ENCODE measurements around the gene AHRR.
A peak's percentile ranks its signal among the peaks of the same experiment; 100 is the strongest.

Gene AHRR

DNA sequence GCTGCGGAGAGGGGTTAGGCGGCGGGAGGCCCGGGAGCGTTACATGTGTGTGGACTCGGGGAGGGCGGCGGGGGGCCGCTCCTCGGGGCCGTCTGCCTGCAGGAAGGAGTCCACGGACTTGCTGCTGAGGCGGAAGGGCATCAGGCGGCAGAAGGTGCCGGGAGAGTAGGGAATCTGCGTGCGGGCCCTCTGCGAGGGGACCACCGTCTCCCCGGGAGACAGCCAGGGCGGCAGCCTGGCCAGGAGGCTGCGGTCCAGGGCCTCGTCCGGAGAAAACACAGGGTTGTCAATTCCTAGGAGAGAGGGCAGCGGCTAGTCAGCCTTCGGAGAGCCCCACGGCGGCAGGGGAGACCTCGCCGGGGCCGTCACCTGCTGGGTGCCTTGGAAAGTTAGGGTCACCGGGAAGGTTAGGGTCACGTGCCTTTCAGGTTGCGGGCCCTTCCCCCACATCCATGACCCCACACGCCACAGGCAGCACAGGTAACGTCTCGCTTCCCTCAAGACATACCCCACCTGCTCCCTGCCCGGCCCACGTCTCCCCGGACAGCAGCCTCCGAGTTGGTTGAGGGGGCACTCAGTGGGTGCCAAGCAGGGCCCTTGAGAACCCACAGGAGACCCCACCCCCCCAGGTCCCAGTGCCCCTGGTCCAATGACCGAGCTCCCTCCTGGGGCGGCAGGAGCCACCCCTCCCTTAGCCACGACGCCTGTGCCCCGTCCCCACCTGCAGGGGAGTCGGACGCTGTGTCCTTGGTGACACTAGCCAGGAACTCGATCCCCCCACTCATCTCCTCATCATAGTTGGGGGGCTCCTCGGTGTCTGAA lies 153.5 kb downstream of the AHRR start:
- H3K36me3 Mint-ChIP-seq, result peaks cover 34% of the 10 kb centered on the region
- H3K9me3 Mint-ChIP-seq, result no peaks in the 10 kb centered on the region
- no peak overlapping the region for H3K27ac Mint-ChIP-seq
- H3K4me3 Mint-ChIP-seq, result peak overlapping the region; percentile 93
- ATAC-seq (no peak), DNase-seq (ENCODE audit: low spot score in 2 of 2) (no peak)
- peaks cover 29% of the 10 kb centered on the region for H3K4me1 Mint-ChIP-seq

DNA sequence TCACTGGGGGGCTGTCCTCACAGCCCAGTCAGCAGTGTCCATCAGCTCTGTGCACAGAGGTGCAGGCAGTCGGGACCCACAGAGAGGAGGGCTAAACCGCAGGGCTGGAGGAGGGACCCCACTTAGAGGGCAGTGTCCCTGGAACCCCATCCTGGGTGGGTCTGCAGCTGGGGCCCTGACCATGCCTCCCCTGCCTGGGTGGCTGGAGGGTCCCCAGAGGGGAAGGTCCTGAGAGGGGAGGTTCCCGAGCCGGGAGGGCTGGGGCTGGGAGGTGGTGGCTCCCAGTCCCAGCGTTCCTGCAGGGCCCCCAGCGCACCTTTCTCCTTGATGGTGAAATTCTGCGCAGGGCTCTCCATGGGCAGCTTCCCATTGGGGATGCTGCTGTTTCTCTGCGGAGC lies 154.2 kb downstream of the AHRR start:
- no peak overlapping the region for H3K27ac Mint-ChIP-seq
- H3K9me3 Mint-ChIP-seq, result no peaks in the 10 kb centered on the region
- ATAC-seq, result no peak
- H3K4me3 Mint-ChIP-seq, result peak overlapping the region; percentile 93
- H3K4me1 Mint-ChIP-seq, result peaks cover 29% of the 10 kb centered on the region
- DNase-seq (ENCODE audit: low spot score in 2 of 2), result no peak
- H3K36me3 Mint-ChIP-seq, result peaks cover 27% of the 10 kb centered on the region

DNA sequence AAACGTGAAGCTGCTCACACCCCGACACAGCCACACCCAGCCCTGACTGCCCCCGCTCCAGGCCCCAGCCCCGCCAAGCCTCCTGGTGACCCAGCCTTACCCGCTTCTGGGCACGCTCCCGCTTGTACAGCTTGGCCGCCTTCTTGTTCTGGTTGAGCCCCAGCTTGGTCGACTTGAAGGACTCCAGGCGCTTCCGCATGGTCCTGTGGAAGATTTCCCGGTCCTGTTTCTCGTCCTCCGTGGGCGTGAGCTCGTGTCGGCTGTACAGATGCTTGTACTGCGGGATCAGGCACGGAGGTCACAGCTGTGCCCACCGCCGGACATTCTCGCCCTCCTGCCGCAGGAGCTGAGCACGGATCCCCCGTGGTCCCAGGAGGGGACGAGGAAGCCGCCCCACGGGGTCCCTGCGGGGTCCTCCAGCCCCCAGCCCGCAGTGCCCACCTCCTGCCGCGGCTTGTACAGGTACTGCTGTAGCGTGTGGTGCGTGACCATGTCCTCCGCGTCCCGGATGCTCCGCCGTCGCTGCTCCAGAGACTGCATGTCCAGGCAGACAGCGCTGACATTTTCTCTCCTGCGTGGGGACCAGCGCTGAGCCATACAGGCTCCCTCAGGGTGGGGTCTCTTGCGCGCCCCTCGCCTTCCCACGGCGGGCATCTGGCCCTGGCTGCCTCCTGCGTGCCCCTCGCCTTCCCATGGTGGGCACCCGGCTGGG lies 154.7 kb downstream of the AHRR start:
- no peak for ATAC-seq
- DNase-seq (ENCODE audit: low spot score in 2 of 2), result no peak
- peaks cover 22% of the 10 kb centered on the region for H3K36me3 Mint-ChIP-seq
- peaks cover 24% of the 10 kb centered on the region for H3K4me1 Mint-ChIP-seq
- H3K4me3 Mint-ChIP-seq, result no peak overlapping the region
- no peak overlapping the region for H3K27ac Mint-ChIP-seq
- H3K9me3 Mint-ChIP-seq, result no peaks in the 10 kb centered on the region

DNA sequence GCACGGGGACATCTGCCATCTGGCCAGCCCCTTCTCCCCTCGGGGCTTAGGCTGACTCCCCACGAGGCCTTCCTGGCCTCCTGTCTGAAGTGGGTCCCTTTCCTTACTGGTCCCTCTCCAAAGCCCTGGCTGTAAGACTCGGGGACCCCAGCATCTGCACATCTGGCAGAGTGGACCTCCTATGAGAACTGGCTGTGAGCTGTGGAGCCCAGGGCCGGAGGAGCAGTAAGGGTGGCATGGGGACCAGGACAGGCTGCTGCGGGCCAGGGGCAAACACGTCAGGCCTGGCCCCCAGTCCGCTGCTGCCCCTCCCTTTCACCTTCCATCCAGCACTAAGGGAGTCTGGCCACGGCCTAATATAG lies 155.3 kb downstream of the AHRR start:
- Mint-ChIP-seq H3K27ac (no peak overlapping the region), H3K4me3 (no peak overlapping the region), H3K4me1 (peaks cover 18% of the 10 kb centered on the region), H3K36me3 (peaks cover 16% of the 10 kb centered on the region), H3K9me3 (no peaks in the 10 kb centered on the region)
- no peak for ATAC-seq
- no peak for DNase-seq (ENCODE audit: low spot score in 2 of 2)

DNA sequence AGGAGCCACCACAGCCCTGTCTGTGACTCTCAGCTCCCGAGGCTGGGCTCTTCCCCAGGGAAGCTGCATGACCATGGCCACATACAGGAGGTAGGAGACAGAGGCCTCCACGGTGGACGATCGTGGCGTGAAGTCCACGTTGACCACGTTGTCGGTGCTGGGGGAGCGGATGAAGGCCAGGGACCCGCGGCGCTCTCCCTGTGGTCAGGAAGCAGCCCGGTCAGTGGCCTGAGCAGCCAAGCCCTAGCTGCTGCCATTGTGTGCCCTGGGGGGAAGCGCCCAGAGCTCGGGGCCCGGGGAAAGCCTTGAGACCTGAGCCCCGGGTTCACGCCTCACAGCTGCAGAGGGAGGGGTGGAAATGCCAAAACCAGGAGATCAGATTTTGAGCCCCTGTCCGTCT lies 155.7 kb downstream of the AHRR start:
- ATAC-seq, result no peak
- no peak for DNase-seq (ENCODE audit: low spot score in 2 of 2)
- Mint-ChIP-seq H3K4me3 (no peak overlapping the region), H3K36me3 (peaks cover 13% of the 10 kb centered on the region), H3K9me3 (no peaks in the 10 kb centered on the region), H3K27ac (no peak overlapping the region), H3K4me1 (peaks cover 15% of the 10 kb centered on the region)

DNA sequence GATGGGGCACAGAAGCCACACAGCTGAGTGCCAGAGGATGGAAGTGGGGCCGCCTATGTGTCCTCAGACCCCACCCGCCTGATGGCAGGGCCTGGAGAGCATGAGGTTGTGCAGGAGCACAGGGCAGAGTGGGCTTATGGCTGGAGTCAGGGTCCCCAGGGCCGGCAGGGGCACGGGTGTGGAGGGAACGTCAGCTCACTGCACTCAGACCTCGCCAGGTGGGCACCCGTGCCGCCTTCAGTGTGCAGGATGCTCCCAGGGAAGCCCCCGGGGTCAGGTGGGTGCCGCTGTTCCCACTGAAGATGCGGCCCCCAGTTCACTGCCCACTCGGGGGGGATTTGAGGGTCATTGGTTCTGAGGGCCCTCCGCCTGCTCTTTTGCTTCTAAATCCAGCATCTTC lies 156.4 kb downstream of the AHRR start:
- ATAC-seq (no peak), DNase-seq (ENCODE audit: low spot score in 2 of 2) (no peak)
- Mint-ChIP-seq H3K4me3 (no peak overlapping the region), H3K9me3 (no peaks in the 10 kb centered on the region), H3K27ac (no peak overlapping the region), H3K4me1 (peaks cover 15% of the 10 kb centered on the region), H3K36me3 (peaks cover 13% of the 10 kb centered on the region)

DNA sequence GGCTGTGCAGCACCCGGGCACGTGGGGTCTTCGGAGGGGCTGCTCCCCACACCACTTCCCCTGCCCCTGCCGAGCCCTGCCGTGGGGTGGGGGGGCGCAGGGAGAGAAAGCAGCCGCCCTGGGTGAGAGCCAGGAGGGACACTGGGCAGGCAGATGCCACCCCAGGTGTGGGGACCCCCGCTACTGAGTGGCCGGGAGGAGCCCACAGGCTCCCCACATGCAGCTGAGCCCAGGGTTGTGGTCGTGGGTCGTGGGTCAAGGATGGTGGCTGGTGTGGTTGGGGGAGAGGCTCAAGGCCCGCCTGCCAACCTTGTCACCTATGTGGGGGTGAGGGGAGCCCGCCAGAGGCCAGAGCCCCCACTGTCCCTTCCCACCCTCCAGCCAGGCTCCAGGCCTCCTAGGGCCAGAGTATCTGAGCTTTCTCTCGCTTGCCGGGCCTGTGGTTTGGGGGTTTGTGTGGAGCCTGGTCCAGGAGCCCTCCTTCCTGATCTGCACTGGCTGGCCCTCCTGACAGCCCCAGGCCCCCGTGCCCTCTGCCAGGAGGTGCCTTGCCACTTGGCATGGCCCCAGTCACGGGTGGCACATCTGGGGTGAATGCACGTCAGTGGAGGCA lies 157.0 kb downstream of the AHRR start:
- H3K4me1 Mint-ChIP-seq, result peaks cover 15% of the 10 kb centered on the region
- peaks cover 13% of the 10 kb centered on the region for H3K36me3 Mint-ChIP-seq
- H3K9me3 Mint-ChIP-seq, result no peaks in the 10 kb centered on the region
- DNase-seq (ENCODE audit: low spot score in 2 of 2), result no peak
- H3K27ac Mint-ChIP-seq, result no peak overlapping the region
- no peak for ATAC-seq
- no peak overlapping the region for H3K4me3 Mint-ChIP-seq

DNA sequence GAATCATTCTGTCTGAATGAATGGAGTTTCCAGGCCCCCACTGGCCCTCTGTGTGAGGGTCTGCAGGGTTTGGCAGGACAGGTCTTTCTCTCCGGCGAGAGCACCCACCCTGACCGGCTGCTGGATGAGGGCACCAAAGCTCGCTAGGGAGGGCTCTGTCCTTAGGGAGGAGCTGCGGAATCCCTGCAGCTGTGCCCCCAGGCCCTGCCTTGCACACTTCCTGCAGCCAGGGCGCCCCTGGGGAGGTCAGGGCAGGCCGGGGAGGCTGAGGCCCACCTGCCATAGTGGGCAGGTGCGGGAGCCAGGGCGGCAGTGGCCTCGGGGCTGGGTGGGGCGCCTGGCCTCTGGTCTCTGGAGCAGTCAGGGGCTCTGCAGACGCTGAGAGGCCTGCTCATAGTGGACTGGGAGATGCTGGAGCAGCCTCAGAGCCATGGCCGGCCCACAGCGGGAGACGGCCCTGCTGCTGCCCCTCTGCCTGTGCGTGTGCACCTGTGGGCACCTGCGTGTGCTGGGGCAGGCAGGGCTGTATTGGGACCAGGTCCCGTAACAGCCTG lies 157.5 kb downstream of the AHRR start:
- H3K4me3 Mint-ChIP-seq, result no peak overlapping the region
- ATAC-seq, result no peak
- H3K9me3 Mint-ChIP-seq, result no peaks in the 10 kb centered on the region
- H3K27ac Mint-ChIP-seq, result no peak overlapping the region
- no peak for DNase-seq (ENCODE audit: low spot score in 2 of 2)
- H3K4me1 Mint-ChIP-seq, result peaks cover 10% of the 10 kb centered on the region
- H3K36me3 Mint-ChIP-seq, result peaks cover 7% of the 10 kb centered on the region

DNA sequence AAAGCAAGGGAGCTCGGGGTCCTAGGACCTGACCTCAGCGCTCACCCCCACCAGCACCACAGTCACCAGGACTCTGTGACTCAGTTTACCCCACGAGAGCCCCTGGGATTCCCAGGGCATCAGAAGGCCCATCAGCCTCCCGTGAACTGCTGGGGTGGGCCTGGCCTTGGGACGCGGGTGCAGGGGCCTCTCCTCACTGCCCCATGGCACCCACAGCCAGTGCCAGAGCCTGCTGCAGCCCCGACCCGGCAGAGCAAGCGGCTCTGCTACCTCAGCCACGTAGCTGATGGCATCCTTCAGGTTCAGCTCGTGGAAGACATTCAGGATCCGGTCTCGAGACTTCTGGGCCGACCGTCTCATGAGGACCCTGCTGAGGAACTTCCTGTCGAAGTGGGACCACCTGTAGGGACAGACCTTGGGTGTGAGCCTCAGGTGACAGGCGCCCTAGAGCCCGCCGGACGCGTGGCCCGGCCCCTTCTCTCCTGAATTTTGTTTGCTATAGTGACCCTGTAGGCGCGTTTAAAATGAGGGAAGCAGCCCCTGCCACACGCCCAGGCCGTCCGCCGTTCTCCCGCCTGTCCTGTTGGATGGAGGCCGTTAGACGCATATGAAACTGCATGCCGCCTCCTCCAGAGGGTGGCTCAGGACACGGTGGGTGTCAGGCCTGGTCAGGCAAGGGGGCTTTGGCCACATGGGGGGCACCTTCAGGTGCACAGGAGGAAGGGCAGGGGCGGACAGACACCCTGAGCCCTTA lies 158.2 kb downstream of the AHRR start:
- DNase-seq (ENCODE audit: low spot score in 2 of 2), result no peak
- Mint-ChIP-seq H3K36me3 (peaks cover 6% of the 10 kb centered on the region), H3K4me3 (no peak overlapping the region), H3K9me3 (no peaks in the 10 kb centered on the region), H3K4me1 (peaks cover 9% of the 10 kb centered on the region), H3K27ac (no peak overlapping the region)
- ATAC-seq, result no peak

DNA sequence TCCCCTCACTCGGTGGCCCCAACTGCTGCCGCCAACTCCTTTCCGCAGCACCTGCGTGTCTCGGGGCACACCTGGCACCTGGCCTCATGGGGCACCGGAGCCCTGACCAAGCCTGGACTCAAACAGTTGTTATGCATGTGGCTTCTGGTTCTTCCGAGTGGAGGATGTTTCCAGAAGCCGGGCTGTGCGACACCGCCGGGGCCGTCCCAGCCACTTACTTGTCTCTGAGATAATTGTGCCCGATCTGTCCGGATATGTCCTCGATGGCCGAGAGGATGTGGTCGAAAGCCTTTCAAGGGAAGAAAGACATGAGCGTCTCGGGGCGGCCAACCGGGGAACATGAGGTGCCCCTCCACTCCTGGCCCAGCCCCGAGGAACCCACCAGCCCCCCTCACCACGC lies 159.8 kb downstream of the AHRR start:
- DNase-seq (ENCODE audit: low spot score in 2 of 2) (no peak), ATAC-seq (no peak)
- H3K36me3 Mint-ChIP-seq, result no peaks in the 10 kb centered on the region
- H3K4me3 Mint-ChIP-seq, result no peak overlapping the region
- H3K4me1 Mint-ChIP-seq, result peaks cover 5% of the 10 kb centered on the region
- H3K9me3 Mint-ChIP-seq, result no peaks in the 10 kb centered on the region
- H3K27ac Mint-ChIP-seq, result no peak overlapping the region

DNA sequence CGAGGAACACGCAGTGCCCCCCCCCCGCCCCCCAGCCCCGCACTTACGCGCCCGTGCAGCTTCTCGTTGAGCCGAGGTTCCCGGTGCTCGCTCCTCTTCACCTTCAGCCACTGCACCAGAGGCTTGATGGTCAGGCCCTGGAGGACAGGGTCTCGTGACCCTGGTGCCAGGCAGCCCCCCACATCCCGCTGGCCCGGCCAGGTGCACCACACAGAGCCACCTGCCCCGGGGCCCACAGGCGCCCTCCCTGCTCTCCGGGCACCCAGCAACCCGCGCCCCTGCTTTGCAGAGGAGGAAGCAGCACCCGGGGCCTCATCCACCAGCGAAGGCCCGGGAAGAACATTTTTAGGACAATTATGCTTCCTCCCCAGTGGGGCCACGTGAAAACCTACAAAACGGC lies 160.5 kb downstream of the AHRR start:
- Mint-ChIP-seq H3K4me1 (peaks cover 5% of the 10 kb centered on the region), H3K4me3 (no peak overlapping the region), H3K9me3 (no peaks in the 10 kb centered on the region), H3K36me3 (no peaks in the 10 kb centered on the region), H3K27ac (no peak overlapping the region)
- no peak for DNase-seq (ENCODE audit: low spot score in 2 of 2)
- no peak for ATAC-seq

DNA sequence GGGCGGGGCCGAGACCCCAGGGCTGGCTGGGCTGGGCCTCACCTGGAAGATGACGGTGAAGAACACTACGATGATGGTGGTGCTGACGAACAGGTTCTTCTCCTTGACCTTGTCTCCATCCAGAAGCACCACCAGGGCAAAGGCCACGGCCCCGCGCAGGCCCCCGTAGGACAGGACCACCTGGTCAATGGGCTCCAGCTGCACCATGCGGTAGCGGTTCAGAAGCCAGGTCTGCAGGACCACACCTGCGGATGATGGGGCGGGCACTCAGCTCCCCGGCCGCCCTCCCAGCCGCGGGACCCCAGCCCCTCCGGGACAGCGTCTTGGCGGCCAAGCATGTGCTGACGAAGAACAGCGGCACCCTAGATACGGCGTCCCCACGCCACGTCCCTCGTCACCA lies 161.0 kb downstream of the AHRR start:
- Mint-ChIP-seq H3K27ac (no peak overlapping the region), H3K9me3 (no peaks in the 10 kb centered on the region), H3K4me1 (peaks cover 3% of the 10 kb centered on the region), H3K4me3 (no peak overlapping the region), H3K36me3 (no peaks in the 10 kb centered on the region)
- no peak for DNase-seq (ENCODE audit: low spot score in 2 of 2)
- ATAC-seq, result no peak

DNA sequence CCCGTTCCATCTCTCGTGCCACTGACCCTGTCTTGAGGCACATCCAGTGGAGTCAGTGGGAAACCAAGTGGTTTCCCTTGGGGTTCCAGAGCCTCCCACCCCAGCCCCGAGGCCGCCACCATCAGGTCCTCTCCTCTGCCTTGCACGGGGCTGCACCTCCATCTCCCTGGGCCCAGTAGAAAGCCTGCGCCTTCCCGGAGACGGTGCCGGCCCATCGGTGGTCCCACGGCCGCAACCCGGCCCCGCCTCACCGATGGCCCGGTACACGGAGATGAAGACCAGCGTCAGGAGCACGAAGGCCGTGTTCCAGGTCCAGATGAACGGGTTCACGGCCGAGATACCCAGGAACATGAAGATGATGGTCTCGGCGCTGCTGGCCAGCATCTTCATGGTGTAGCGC lies 161.5 kb downstream of the AHRR start:
- Mint-ChIP-seq H3K9me3 (no peaks in the 10 kb centered on the region), H3K4me1 (no peaks in the 10 kb centered on the region), H3K27ac (no peak overlapping the region), H3K36me3 (no peaks in the 10 kb centered on the region), H3K4me3 (no peak overlapping the region)
- ATAC-seq (no peak), DNase-seq (ENCODE audit: low spot score in 2 of 2) (no peak)

DNA sequence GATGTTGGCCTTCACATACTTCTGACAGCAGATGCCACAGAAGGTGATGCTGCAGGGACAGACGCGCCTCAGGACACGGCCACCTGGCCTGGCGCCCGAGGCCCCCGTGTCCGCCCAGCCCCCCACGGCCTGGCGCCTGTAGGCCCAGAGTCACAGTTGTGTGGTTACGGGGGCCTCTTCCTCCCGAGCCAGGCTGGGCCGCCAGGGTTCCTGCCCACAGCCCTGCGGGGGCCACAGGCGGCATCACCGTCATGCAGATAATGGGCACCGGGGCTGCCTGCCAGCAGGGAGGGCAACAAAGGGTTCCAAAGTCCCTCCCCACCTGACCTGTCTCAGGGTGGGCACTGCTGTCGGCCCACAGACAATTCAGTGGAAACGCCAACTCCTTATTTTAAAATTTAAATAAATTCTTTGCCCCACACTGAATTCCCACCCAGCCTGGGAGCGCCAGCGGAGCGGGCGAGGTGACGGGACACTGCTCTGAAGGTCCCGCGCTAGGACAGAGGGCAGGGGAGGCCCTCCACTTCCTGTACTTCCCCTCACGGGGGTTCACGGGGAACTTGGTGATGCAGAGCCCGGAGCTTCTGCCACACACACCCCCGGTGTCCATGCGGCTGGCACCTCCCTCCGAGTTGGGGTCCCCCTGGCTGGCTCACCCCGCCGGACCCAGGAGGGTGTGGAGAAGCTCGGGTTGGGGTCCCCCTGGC lies 162.1 kb downstream of the AHRR start:
- no peaks in the 10 kb centered on the region for H3K9me3 Mint-ChIP-seq
- H3K4me3 Mint-ChIP-seq, result no peak overlapping the region
- no peaks in the 10 kb centered on the region for H3K4me1 Mint-ChIP-seq
- no peaks in the 10 kb centered on the region for H3K36me3 Mint-ChIP-seq
- ATAC-seq (peak; percentile 17), DNase-seq (ENCODE audit: low spot score in 2 of 2) (no peak)
- no peak overlapping the region for H3K27ac Mint-ChIP-seq

DNA sequence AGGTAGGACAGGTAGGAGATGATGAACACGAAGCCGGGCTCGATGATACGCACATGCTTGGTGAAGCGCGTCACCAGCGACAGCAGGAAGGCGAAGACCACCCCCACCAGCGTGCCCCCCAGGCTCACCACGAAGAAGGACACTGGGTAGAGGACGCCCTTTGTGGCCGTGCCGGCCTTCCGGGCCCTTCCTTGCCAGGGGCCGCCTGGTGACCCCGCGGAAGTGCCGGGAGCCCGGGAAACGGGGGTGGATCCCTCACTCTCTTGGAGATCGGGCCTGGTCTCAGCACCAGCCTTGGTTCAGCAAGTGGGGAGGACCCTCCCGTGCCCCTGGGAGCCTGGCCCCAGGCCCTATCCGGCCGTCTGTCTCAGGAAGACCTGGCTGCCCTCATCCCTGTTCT lies 163.0 kb downstream of the AHRR start:
- no peaks in the 10 kb centered on the region for H3K9me3 Mint-ChIP-seq
- no peaks in the 10 kb centered on the region for H3K36me3 Mint-ChIP-seq
- ATAC-seq (no peak), DNase-seq (ENCODE audit: low spot score in 2 of 2) (no peak)
- H3K4me1 Mint-ChIP-seq, result no peaks in the 10 kb centered on the region
- H3K4me3 Mint-ChIP-seq, result no peak overlapping the region
- no peak overlapping the region for H3K27ac Mint-ChIP-seq

All from stimulated activated effector memory CD8-positive, alpha-beta T cell treated with anti-CD3 and anti-CD28 coated beads, Interleukin-12 subunit alpha, Interleukin-12 subunit beta, amount 100 ng/mL, for 72 hours (primary cell).